Caco-2 (cell line): ENCODE measurements around the gene SLC6A6. TPM values are rescaled to one million over a fixed set of nuclear protein-coding genes. Genes with fewer than 3 reads are reported as not detected.

Experiments
- BruUV-seq: library from RNA; stranded (reverse); fragments of 400-500 nt; replicated peaks from 2 replicates; lab custom pipeline; 2021; lab: Mats Ljungman, UMichigan
- CTCF ChIA-PET: fragments of 300-600 bp; sonication (Branson Sonifier 250); formaldehyde crosslinking; loops from one replicate; lab custom pipeline; 2022; ENCODE audit warnings: antibody characterized with exemption; lab: Charles Lee
- POLR2A ChIA-PET: fragments of 300-600 bp; sonication (Branson Sonifier 250); formaldehyde crosslinking; loops from one replicate; lab custom pipeline; 2022; ENCODE audit warnings: antibody characterized with exemption; lab: Charles Lee
- DNase-seq, 2 experiments: peaks; one replicate each; pipeline versions ENCODE4 v3.0.0 to v3.0.0-alpha.2; 2020 to 2022
- H3K27me3 ChIP-seq: replicated peaks from 2 replicates; pipeline ENCODE4 v1.6.0; 2011; ENCODE audit warnings: low read length; ENCODE audit not compliant: control insufficient read depth, insufficient read depth
- H3K36me3 ChIP-seq: 2 replicates; pipeline ENCODE4 v1.5.1; 2011; ENCODE audit warnings: low read length; ENCODE audit not compliant: control insufficient read depth, insufficient read depth
- H3K4me1 ChIP-seq: fragments of 250-450 bp; sonication (Bioruptor Pico); 2 replicates; pipeline ENCODE4 v1.5.1; 2020; ENCODE audit warnings: mild to moderate bottlenecking
- H3K4me3 ChIP-seq: 2 replicates; pipeline ENCODE4 v1.5.1; 2011; ENCODE audit warnings: low read depth, mild to moderate bottlenecking, control low read depth, low read length
- H3K9me3 ChIP-seq: fragments of 250-450 bp; sonication (Bioruptor Pico); 2 replicates; pipeline ENCODE4 v1.5.1; 2020; ENCODE audit warnings: mild to moderate bottlenecking, moderate library complexity
- H3K27ac Mint-ChIP-seq: one replicate; pipeline ENCODE4 v1.8.0; 2022; ENCODE audit warnings: mixed read lengths; ENCODE audit not compliant: unreplicated experiment
- H3K27me3 Mint-ChIP-seq: one replicate; pipeline ENCODE4 v1.8.0; 2022; ENCODE audit warnings: mixed read lengths; ENCODE audit not compliant: insufficient read depth, unreplicated experiment
- H3K36me3 Mint-ChIP-seq: one replicate; pipeline ENCODE4 v1.8.0; 2022; ENCODE audit warnings: mild to moderate bottlenecking, mixed read lengths; ENCODE audit not compliant: insufficient read depth, unreplicated experiment
- H3K4me1 Mint-ChIP-seq: one replicate; pipeline ENCODE4 v1.8.0; 2022; ENCODE audit warnings: low read depth, mixed read lengths; ENCODE audit not compliant: unreplicated experiment
- H3K4me3 Mint-ChIP-seq: one replicate; pipeline ENCODE4 v1.8.0; 2022; ENCODE audit warnings: mild to moderate bottlenecking, moderate library complexity, mixed read lengths; ENCODE audit not compliant: unreplicated experiment
- H3K9me3 Mint-ChIP-seq: one replicate; pipeline ENCODE4 v1.8.0; 2022; ENCODE audit warnings: mixed read lengths; ENCODE audit not compliant: unreplicated experiment
- CTCF ChIP-seq, 2 experiments: fragments of 200-600 bp in 1 of 2; IDR thresholded peaks; 1 replicate in 1 of 2; 2 replicates in 1 of 2; pipeline versions ENCODE4 v1.5.1 to v1.8.0; 2011 to 2022; ENCODE audit warnings: antibody characterized with exemption in 1 of 2, control low read depth in 1 of 2, inconsistent platforms in 1 of 2, low read depth in 1 of 2, low read length in 1 of 2, mild to moderate bottlenecking in 1 of 2, moderate library complexity in 1 of 2; ENCODE audit not compliant: insufficient read depth in 1 of 2, severe bottlenecking in 1 of 2, unreplicated experiment in 1 of 2
- intact Hi-C: fragments of 100-400 bp; cut with micrococcal nuclease; formaldehyde crosslinking; loops from one replicate; pipeline ENCODE4 v1.10.0; 2022; ENCODE audit not compliant: unreplicated experiment
- total RNA-seq: library from RNA; stranded (reverse); gene quantifications from 2 replicates; pipeline ENCODE4 v1.2.3, GENCODE V29; 2022

The SLC6A6 gene
- total RNA-seq, 1 experiment from 2014 or later = 49.6 TPM

GRCh38 chr3:14366915-14367823, 35.2 kb upstream of the SLC6A6 start:
- H3K9me3 ChIP-seq = no peaks in the 10 kb centered on the region
- peaks cover 16% of the 10 kb centered on the region for H3K4me1 ChIP-seq
- Mint-ChIP-seq H3K4me3 (no peak overlapping the region), H3K27me3 (no peaks in the 10 kb centered on the region), H3K27ac (no peak overlapping the region), H3K4me1 (peaks cover 27% of the 10 kb centered on the region), H3K36me3 (no peaks in the 10 kb centered on the region), H3K9me3 (no peaks in the 10 kb centered on the region)
- H3K27me3 ChIP-seq = no peaks in the 10 kb centered on the region
- no peak for TF ChIP-seq CTCF (IDR thresholded peaks at IDR 0.05; ENCODE audit: insufficient read depth in 1 of 2, low read depth in 1 of 2, low read length in 1 of 2, severe bottlenecking in 1 of 2, unreplicated experiment in 1 of 2)
- ChIA-PET CTCF (no interaction called here), POLR2A (no interaction called here)
- DNase-seq = no peak
- intact Hi-C loops = no loop called here
- no peaks in the 10 kb centered on the region for H3K36me3 ChIP-seq
- no peak overlapping the region for H3K4me3 ChIP-seq
- BruUV-seq = no TSS peak

- TF ChIP-seq CTCF (IDR thresholded peaks at IDR 0.05; ENCODE audit: insufficient read depth in 1 of 2, low read depth in 1 of 2, low read length in 1 of 2, severe bottlenecking in 1 of 2, unreplicated experiment in 1 of 2) = no peak
- ChIA-PET POLR2A (no interaction called here), CTCF (interaction anchor here (0.6 to 0.8 kb wide), 2 partner anchors 12 to 50 kb away, joined by 3 to 4 read pairs; no protein-coding TSS in a partner anchor)
- intact Hi-C loops = loop anchor here (2.0 kb wide), 1 partner anchor 77 kb away; no protein-coding TSS in a partner anchor
- Histone ChIP-seq H3K4me1 (peaks cover 26% of the 10 kb centered on the region), H3K36me3 (no peaks in the 10 kb centered on the region), H3K4me3 (no peak overlapping the region), H3K27me3 (no peaks in the 10 kb centered on the region), H3K9me3 (no peaks in the 10 kb centered on the region)
- DNase-seq = no peak
- Mint-ChIP-seq H3K4me1 (peaks cover 34% of the 10 kb centered on the region), H3K27me3 (no peaks in the 10 kb centered on the region), H3K9me3 (no peaks in the 10 kb centered on the region), H3K4me3 (no peak overlapping the region), H3K36me3 (no peaks in the 10 kb centered on the region), H3K27ac (no peak overlapping the region)
- no TSS peak for BruUV-seq
Measured at GRCh38 chr3:14368146-14368545, 34.3 kb upstream of the SLC6A6 start.

- ChIA-PET POLR2A (interaction anchor here (0.5 kb wide), 1 partner anchor 34 kb away, joined by 3 read pairs; the partner anchor contains the start of gene SLC6A6), CTCF (interaction anchor here (0.5 to 2.0 kb wide), 7 partner anchors 16 to 165 kb away, joined by 3 to 13 read pairs (median 4); no protein-coding TSS in a partner anchor)
- intact Hi-C loops = loop anchor here (1.0 to 2.0 kb wide), 2 partner anchors 78 to 108 kb away; no protein-coding TSS in a partner anchor
- no peak for TF ChIP-seq CTCF (IDR thresholded peaks at IDR 0.05; ENCODE audit: insufficient read depth in 1 of 2, low read depth in 1 of 2, low read length in 1 of 2, severe bottlenecking in 1 of 2, unreplicated experiment in 1 of 2)
- peaks cover 33% of the 10 kb centered on the region for H3K4me1 ChIP-seq
- H3K36me3 ChIP-seq = no peaks in the 10 kb centered on the region
- Mint-ChIP-seq H3K4me1 (peaks cover 40% of the 10 kb centered on the region), H3K27ac (no peak overlapping the region), H3K27me3 (no peaks in the 10 kb centered on the region), H3K9me3 (no peaks in the 10 kb centered on the region), H3K4me3 (no peak overlapping the region), H3K36me3 (no peaks in the 10 kb centered on the region)
- H3K27me3 ChIP-seq = no peaks in the 10 kb centered on the region
- no peaks in the 10 kb centered on the region for H3K9me3 ChIP-seq
- no TSS peak for BruUV-seq
- no peak overlapping the region for H3K4me3 ChIP-seq
- no peak for DNase-seq
Measured at GRCh38 chr3:14368885-14369284, 33.5 kb upstream of the SLC6A6 start.
